GM23248 (cell line): ENCODE data around the gene ZDHHC13.

Source experiments
- EZH2 ChIP-seq: fragments of 200-600 bp; sonication (generic); IDR thresholded peaks from 2 replicates; pipeline ENCODE4 v1.6.1; 2018; ENCODE audit warnings: antibody characterized with exemption, mild to moderate bottlenecking; ENCODE audit not compliant: insufficient read depth, poor library complexity, severe bottlenecking
- EZH2phosphoT487 ChIP-seq: fragments of 200-600 bp; sonication (generic); IDR thresholded peaks from 2 replicates; pipeline ENCODE4 v1.6.1; 2018; ENCODE audit warnings: antibody characterized with exemption, moderate library complexity, mild to moderate bottlenecking, low read depth; ENCODE audit not compliant: insufficient read depth

GRCh38 chr11:19093976-19094375 lies 23.0 kb upstream of the ZDHHC13 start:
- TF ChIP-seq EZH2phosphoT487 (no peak), EZH2 (no peak)
